ENCODE data around the gene PCDHA11.
"Not testable (repeated sequence)": the region's sequence is repeated elsewhere in the genome, so short reads cannot be mapped to it uniquely, and the experiment has no call there.

DNA sequence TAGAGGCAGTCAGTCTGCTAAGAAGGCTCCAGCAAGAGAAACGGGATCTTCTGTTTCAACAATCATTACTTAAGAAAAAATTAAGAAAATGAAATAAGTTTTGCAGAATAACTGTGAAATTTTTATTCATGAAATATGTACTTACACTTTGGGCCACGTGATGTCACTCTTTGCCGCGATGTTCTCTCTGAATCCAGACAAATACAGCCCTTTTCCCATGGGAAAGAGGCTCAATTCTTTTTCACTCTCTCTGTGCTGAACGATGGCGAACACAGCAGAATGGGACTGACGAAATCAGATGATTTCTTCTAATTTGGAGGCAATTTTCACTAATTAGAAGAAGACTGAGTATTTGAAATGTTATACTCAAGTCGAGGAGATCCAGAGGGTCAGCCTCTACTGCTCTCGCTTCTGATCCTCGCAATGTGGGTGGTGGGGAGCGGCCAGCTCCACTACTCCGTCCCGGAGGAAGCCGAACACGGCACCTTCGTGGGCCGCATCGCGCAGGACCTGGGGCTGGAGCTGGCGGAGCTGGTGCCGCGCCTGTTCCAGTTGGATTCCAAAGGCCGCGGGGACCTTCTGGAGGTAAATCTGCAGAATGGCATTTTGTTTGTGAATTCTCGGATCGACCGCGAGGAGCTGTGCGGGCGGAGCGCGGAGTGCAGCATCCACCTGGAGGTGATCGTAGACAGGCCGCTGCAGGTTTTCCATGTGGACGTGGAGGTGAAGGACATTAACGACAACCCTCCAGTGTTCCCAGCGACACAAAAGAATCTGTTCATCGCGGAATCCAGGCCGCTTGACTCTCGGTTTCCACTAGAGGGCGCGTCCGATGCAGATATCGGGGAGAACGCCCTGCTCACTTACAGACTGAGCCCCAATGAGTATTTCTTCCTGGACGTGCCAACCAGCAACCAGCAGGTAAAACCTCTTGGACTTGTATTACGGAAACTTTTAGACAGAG, 20.3 kb upstream of the PCDHA11 start, which contains the start of gene PCDHA9:
- not testable (repeated sequence) for TF ChIP-seq POLR2A (IDR thresholded peaks at IDR 0.05)
- TF ChIP-seq, protein P1, sequence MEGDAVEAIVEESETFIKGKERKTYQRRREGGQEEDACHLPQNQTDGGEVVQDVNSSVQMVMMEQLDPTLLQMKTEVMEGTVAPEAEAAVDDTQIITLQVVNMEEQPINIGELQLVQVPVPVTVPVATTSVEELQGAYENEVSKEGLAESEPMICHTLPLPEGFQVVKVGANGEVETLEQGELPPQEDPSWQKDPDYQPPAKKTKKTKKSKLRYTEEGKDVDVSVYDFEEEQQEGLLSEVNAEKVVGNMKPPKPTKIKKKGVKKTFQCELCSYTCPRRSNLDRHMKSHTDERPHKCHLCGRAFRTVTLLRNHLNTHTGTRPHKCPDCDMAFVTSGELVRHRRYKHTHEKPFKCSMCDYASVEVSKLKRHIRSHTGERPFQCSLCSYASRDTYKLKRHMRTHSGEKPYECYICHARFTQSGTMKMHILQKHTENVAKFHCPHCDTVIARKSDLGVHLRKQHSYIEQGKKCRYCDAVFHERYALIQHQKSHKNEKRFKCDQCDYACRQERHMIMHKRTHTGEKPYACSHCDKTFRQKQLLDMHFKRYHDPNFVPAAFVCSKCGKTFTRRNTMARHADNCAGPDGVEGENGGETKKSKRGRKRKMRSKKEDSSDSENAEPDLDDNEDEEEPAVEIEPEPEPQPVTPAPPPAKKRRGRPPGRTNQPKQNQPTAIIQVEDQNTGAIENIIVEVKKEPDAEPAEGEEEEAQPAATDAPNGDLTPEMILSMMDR (IDR thresholded peaks at IDR 0.05) = not testable (repeated sequence)

Data from lower leg skin (tissue), 3 donors.